Esophagus muscularis mucosa (tissue), 2 donors: ENCODE results near the gene CYP24A1.

Source experiments
- POLR2A ChIP-seq: fragments of 450-650 bp; IDR thresholded peaks from one replicate; pipeline ENCODE4 v1.6.1; 2017; ENCODE audit warnings: antibody characterized with exemption, moderate library complexity, mild to moderate bottlenecking, low read depth
- POLR2AphosphoS5 ChIP-seq, 2 donors: sonication (generic); formaldehyde crosslinking; IDR thresholded peaks; one replicate each; pipeline ENCODE4 v1.6.1; 2017; ENCODE audit warnings: antibody characterized with exemption in 2 of 2

- no peak for TF ChIP-seq POLR2AphosphoS5 (IDR thresholded peaks at IDR 0.05)
- no peak for TF ChIP-seq POLR2A
Measured at GRCh38 chr20:54129350-54129749, 44.4 kb downstream of the CYP24A1 start.
